HEK293 (cell line): ENCODE measurements around the gene MCU.
"Not testable (repeated sequence)": the region's sequence is repeated elsewhere in the genome, so short reads cannot be mapped to it uniquely, and the experiment has no call there.

Experiments
- CTCF ChIA-PET: fragments of 350-600 bp; formaldehyde crosslinking; extraction: SDS; loops from one replicate; lab custom pipeline; 2021; ENCODE audit warnings: antibody characterized with exemption; lab: Yijun Ruan, JAX
- POLR2A ChIA-PET: fragments of 300-600 bp; formaldehyde crosslinking; extraction: SDS; loops from one replicate; lab custom pipeline; 2020; ENCODE audit warnings: antibody characterized with exemption, inconsistent platforms; lab: Yijun Ruan, JAX
- H3K27ac ChIP-seq: fragments of 200-500 bp; sonication (Bioruptor generic); 2 replicates; pipeline ENCODE4 v1.5.1; 2014; ENCODE audit warnings: low read depth, low read length, control low read depth, inconsistent platforms; ENCODE audit errors: extremely low read depth
- H3K36me3 ChIP-seq, 2 experiments: fragments of 200-500 bp in 1 of 2; sonication (Bioruptor generic) in 1 of 2; 1 replicate in 1 of 2; 2 replicates in 1 of 2; pipeline ENCODE4 v1.5.1; 2014 to 2017; ENCODE audit warnings: inconsistent platforms in 2 of 2, low read length in 2 of 2; ENCODE audit not compliant: control insufficient read depth in 2 of 2, insufficient read depth in 1 of 2
- H3K4me1 ChIP-seq: fragments of 200-500 bp; sonication (Bioruptor generic); 2 replicates; pipeline ENCODE4 v1.5.1; 2014; ENCODE audit warnings: mild to moderate bottlenecking, low read length, inconsistent platforms; ENCODE audit not compliant: control insufficient read depth, insufficient read depth
- H3K4me3 ChIP-seq: 2 replicates; pipeline ENCODE4 v1.5.1; 2011; ENCODE audit warnings: low read depth, mild to moderate bottlenecking, control low read depth, low read length, moderate library complexity
- H3K9me3 ChIP-seq: fragments of 200-500 bp; sonication (Bioruptor generic); 2 replicates; pipeline ENCODE4 v1.5.1; 2014; ENCODE audit warnings: low read depth, low read length, inconsistent platforms; ENCODE audit not compliant: control insufficient read depth, insufficient read depth
- BCL11A ChIP-seq: fragments of 450-650 bp; formaldehyde crosslinking; IDR thresholded peaks from 2 replicates; pipeline ENCODE4 v1.5.1; 2016; ENCODE audit warnings: low read depth, missing biosample characterization, missing genetic modification characterization
- FEZF1 ChIP-seq: fragments of 450-650 bp; formaldehyde crosslinking; IDR thresholded peaks from 2 replicates; pipeline ENCODE4 v1.5.1; 2016; ENCODE audit warnings: missing biosample characterization, missing genetic modification characterization
- KLF17 ChIP-seq: fragments of 450-650 bp; formaldehyde crosslinking; IDR thresholded peaks from 2 replicates; pipeline ENCODE4 v1.5.1; 2016; ENCODE audit warnings: missing biosample characterization, missing genetic modification characterization
- KLF8 ChIP-seq: fragments of 450-650 bp; formaldehyde crosslinking; IDR thresholded peaks from 2 replicates; pipeline ENCODE4 v1.5.1; 2016; ENCODE audit warnings: missing biosample characterization, missing genetic modification characterization
- SP2 ChIP-seq: fragments of 450-650 bp; formaldehyde crosslinking; IDR thresholded peaks from 2 replicates; pipeline ENCODE4 v1.5.1; 2016; ENCODE audit warnings: missing biosample characterization, missing genetic modification characterization
- ZBTB21 ChIP-seq: fragments of 450-650 bp; formaldehyde crosslinking; IDR thresholded peaks from 2 replicates; pipeline ENCODE4 v1.5.1; 2017; ENCODE audit warnings: missing biosample characterization, missing genetic modification characterization
- ZEB2 ChIP-seq: fragments of 450-650 bp; formaldehyde crosslinking; IDR thresholded peaks from 2 replicates; pipeline ENCODE4 v1.5.1; 2016; ENCODE audit warnings: missing biosample characterization, missing genetic modification characterization
- ZNF132 ChIP-seq: fragments of 450-650 bp; formaldehyde crosslinking; IDR thresholded peaks from 2 replicates; pipeline ENCODE4 v1.5.1; 2017; ENCODE audit warnings: missing biosample characterization, missing genetic modification characterization, borderline replicate concordance
- ZNF157 ChIP-seq: fragments of 450-650 bp; formaldehyde crosslinking; IDR thresholded peaks from 2 replicates; pipeline ENCODE4 v1.5.1; 2016; ENCODE audit warnings: missing biosample characterization, missing genetic modification characterization
- ZNF16 ChIP-seq: fragments of 450-650 bp; formaldehyde crosslinking; IDR thresholded peaks from 2 replicates; pipeline ENCODE4 v1.5.1; 2016; ENCODE audit warnings: low read depth, missing biosample characterization, missing genetic modification characterization
- ZNF169 ChIP-seq: fragments of 450-650 bp; formaldehyde crosslinking; IDR thresholded peaks from 2 replicates; pipeline ENCODE4 v1.5.1; 2016; ENCODE audit warnings: missing biosample characterization, missing genetic modification characterization
- ZNF175 ChIP-seq: fragments of 450-650 bp; formaldehyde crosslinking; IDR thresholded peaks from 2 replicates; pipeline ENCODE4 v1.5.1; 2016; ENCODE audit warnings: missing biosample characterization, missing genetic modification characterization
- ZNF184 ChIP-seq: fragments of 450-650 bp; IDR thresholded peaks from 2 replicates; pipeline ENCODE4 v1.5.1; 2018; ENCODE audit warnings: missing biosample characterization, mild to moderate bottlenecking, missing genetic modification characterization
- ZNF19 ChIP-seq: fragments of 450-650 bp; formaldehyde crosslinking; IDR thresholded peaks from 2 replicates; pipeline ENCODE4; 2016; ENCODE audit warnings: missing biosample characterization, missing genetic modification characterization, low read depth
- ZNF24 ChIP-seq: fragments of 450-650 bp; formaldehyde crosslinking; IDR thresholded peaks from 2 replicates; pipeline ENCODE4 v1.5.1; 2016; ENCODE audit warnings: missing biosample characterization, missing genetic modification characterization
- ZNF501 ChIP-seq: fragments of 450-650 bp; formaldehyde crosslinking; IDR thresholded peaks from 2 replicates; pipeline ENCODE4 v1.5.1; 2016; ENCODE audit warnings: missing biosample characterization, missing genetic modification characterization
- ZNF555 ChIP-seq: fragments of 450-650 bp; formaldehyde crosslinking; conservative IDR thresholded peaks from 2 replicates; pipeline ENCODE4 v1.5.1; 2017; ENCODE audit warnings: missing biosample characterization, mild to moderate bottlenecking, missing genetic modification characterization, inconsistent platforms
- ZNF621 ChIP-seq: fragments of 450-650 bp; formaldehyde crosslinking; IDR thresholded peaks from 2 replicates; pipeline ENCODE4 v1.5.1; 2017; ENCODE audit warnings: missing biosample characterization, missing genetic modification characterization
- ZNF707 ChIP-seq: fragments of 450-650 bp; formaldehyde crosslinking; IDR thresholded peaks from 2 replicates; pipeline ENCODE4 v1.5.1; 2016; ENCODE audit warnings: missing biosample characterization, missing genetic modification characterization
- ZSCAN30 ChIP-seq: fragments of 450-650 bp; IDR thresholded peaks from 2 replicates; pipeline ENCODE4 v1.5.1; 2018; ENCODE audit warnings: missing biosample characterization, mild to moderate bottlenecking, missing genetic modification characterization, moderate library complexity
- TF ChIP-seq, protein P1 (sequence below): fragments of 450-650 bp; formaldehyde crosslinking; IDR thresholded peaks from 2 replicates; pipeline ENCODE4 v1.5.1; 2016; ENCODE audit warnings: missing biosample characterization, missing genetic modification characterization, borderline replicate concordance

MCU gene

GRCh38 chr10:72736176-72736827 lies 44.4 kb downstream of the MCU start (continued):
- no peak for TF ChIP-seq BCL11A (tag by site-specific recombination)
- TF ChIP-seq ZNF19 (tag by site-specific recombination): no peak
- no peak for TF ChIP-seq ZEB2 (tag by site-specific recombination)
- TF ChIP-seq ZNF24 (tag by site-specific recombination): no peak
- no peak for TF ChIP-seq FEZF1
- TF ChIP-seq KLF17: no peak
- no peak for TF ChIP-seq ZNF707
- TF ChIP-seq, all 188 proteins: peak for 4

GRCh38 chr10:72736828-72737220 lies 44.9 kb downstream of the MCU start:
- no peak for TF ChIP-seq ZNF555 (tag by site-specific recombination)
- no peak for TF ChIP-seq ZNF184
- no peak for TF ChIP-seq ZSCAN30 (tag by site-specific recombination)
- TF ChIP-seq ZNF621 (tag by site-specific recombination): no peak
- TF ChIP-seq ZNF169: no peak
- no peak for TF ChIP-seq ZNF16 (tag by site-specific recombination)
- TF ChIP-seq, protein P1, sequence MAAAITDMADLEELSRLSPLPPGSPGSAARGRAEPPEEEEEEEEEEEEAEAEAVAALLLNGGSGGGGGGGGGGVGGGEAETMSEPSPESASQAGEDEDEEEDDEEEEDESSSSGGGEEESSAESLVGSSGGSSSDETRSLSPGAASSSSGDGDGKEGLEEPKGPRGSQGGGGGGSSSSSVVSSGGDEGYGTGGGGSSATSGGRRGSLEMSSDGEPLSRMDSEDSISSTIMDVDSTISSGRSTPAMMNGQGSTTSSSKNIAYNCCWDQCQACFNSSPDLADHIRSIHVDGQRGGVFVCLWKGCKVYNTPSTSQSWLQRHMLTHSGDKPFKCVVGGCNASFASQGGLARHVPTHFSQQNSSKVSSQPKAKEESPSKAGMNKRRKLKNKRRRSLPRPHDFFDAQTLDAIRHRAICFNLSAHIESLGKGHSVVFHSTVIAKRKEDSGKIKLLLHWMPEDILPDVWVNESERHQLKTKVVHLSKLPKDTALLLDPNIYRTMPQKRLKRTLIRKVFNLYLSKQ (tag by site-specific recombination): no peak
- TF ChIP-seq KLF8 (tag by site-specific recombination): no peak
- TF ChIP-seq ZNF175 (tag by site-specific recombination): no peak
- TF ChIP-seq ZNF501 (tag by site-specific recombination): no peak
- no peak for TF ChIP-seq ZNF132 (tag by site-specific recombination)
- no peak for TF ChIP-seq ZBTB21
- no peak for TF ChIP-seq SP2
- no peak for TF ChIP-seq ZNF157 (tag by site-specific recombination)
- POLR2A ChIA-PET: no interaction called here
- no peak overlapping the region for H3K4me3 ChIP-seq
- H3K36me3 ChIP-seq: no peaks in the 10 kb centered on the region
- H3K27ac ChIP-seq: no peak overlapping the region
- CTCF ChIA-PET: no interaction called here
- H3K9me3 ChIP-seq: no peaks in the 10 kb centered on the region
- peaks cover 22% of the 10 kb centered on the region for H3K4me1 ChIP-seq

- H3K4me3 ChIP-seq, H3K27ac ChIP-seq, H3K36me3 ChIP-seq, H3K9me3 ChIP-seq, POLR2A ChIA-PET: not testable (repeated sequence)
- CTCF ChIA-PET: interaction anchor here (1.0 kb wide), 1 partner anchor 9 kb away, joined by 3 read pairs; no protein-coding TSS in a partner anchor
- peaks cover 22% of the 10 kb centered on the region for H3K4me1 ChIP-seq
Measured at GRCh38 chr10:72737357-72737756, 45.4 kb downstream of the MCU start.
